CD4-positive, alpha-beta T cell treated with Interleukin-4 for 4 hours (primary cell): Measurements from ENCODE around the gene TCF7L2.

Experiments used
- DNase-seq: peaks from one replicate; pipeline ENCODE4 v3.0.0-alpha.2; 2020

Gene TCF7L2

GRCh38 chr10:113000876-113001598 lies 51.0 kb downstream of the TCF7L2 start:
- DNase-seq = no peak

GRCh38 chr10:113001599-113002448 lies 51.8 kb downstream of the TCF7L2 start:
- DNase-seq = no peak

- DNase-seq = no peak
Observed at GRCh38 chr10:113002449-113002777, 52.4 kb downstream of the TCF7L2 start.

GRCh38 chr10:113003052-113003451 lies 53.0 kb downstream of the TCF7L2 start:
- DNase-seq = no peak

- no peak for DNase-seq
Observed at GRCh38 chr10:113004069-113004618, 54.1 kb downstream of the TCF7L2 start.

- DNase-seq = no peak
Observed at GRCh38 chr10:113005380-113005779, 55.3 kb downstream of the TCF7L2 start.

- DNase-seq = no peak
Observed at GRCh38 chr10:113006656-113007342, 56.8 kb downstream of the TCF7L2 start.

GRCh38 chr10:113007343-113007771 lies 57.3 kb downstream of the TCF7L2 start:
- peak; percentile 62 for DNase-seq

GRCh38 chr10:113007821-113008220 lies 57.8 kb downstream of the TCF7L2 start:
- no peak for DNase-seq

- no peak for DNase-seq
Observed at GRCh38 chr10:113011592-113012374, 61.7 kb downstream of the TCF7L2 start.

GRCh38 chr10:113015201-113015600 lies 65.2 kb downstream of the TCF7L2 start:
- DNase-seq = no peak

- no peak for DNase-seq
Observed at GRCh38 chr10:113017376-113017775, 67.3 kb downstream of the TCF7L2 start.

GRCh38 chr10:113018034-113018433 lies 68.0 kb downstream of the TCF7L2 start:
- DNase-seq = no peak

- no peak for DNase-seq
Observed at GRCh38 chr10:113019096-113019495, 69.0 kb downstream of the TCF7L2 start.

- DNase-seq = no peak
Observed at GRCh38 chr10:113019692-113020474, 69.8 kb downstream of the TCF7L2 start.

GRCh38 chr10:113020475-113020753 lies 70.4 kb downstream of the TCF7L2 start:
- DNase-seq = no peak

GRCh38 chr10:113020838-113021237 lies 70.8 kb downstream of the TCF7L2 start:
- DNase-seq = no peak

- DNase-seq = no peak
Observed at GRCh38 chr10:113021268-113022040, 71.4 kb downstream of the TCF7L2 start.

- DNase-seq = no peak
Observed at GRCh38 chr10:113022265-113022664, 72.2 kb downstream of the TCF7L2 start.

GRCh38 chr10:113023017-113023416 lies 73.0 kb downstream of the TCF7L2 start:
- no peak for DNase-seq

GRCh38 chr10:113024930-113025329 lies 74.9 kb downstream of the TCF7L2 start:
- DNase-seq = no peak
